HepG2 (cell line): ENCODE results near the gene NEU4. TPM values are rescaled to one million over a fixed set of nuclear protein-coding genes. Genes with fewer than 3 reads are reported as not detected.

Experiments
- AFF4 ChIP-seq: sonication (generic); formaldehyde crosslinking; IDR thresholded peaks from 2 replicates; pipeline ENCODE4 v1.4.0; 2020; ENCODE audit warnings: missing genetic modification reagents
- ATF3 ChIP-seq: sonication (generic); formaldehyde crosslinking; IDR thresholded peaks from 2 replicates; pipeline ENCODE4 v1.4.0; 2020; ENCODE audit warnings: missing genetic modification reagents
- ATF4 ChIP-seq, 2 experiments: fragments of 450-650 bp in 1 of 2; sonication (generic) in 1 of 2; formaldehyde crosslinking; IDR thresholded peaks; 2 replicates each; pipeline versions ENCODE4 v1.5.0 to v1.8.0; 2020 to 2022; ENCODE audit warnings: mild to moderate bottlenecking in 1 of 2, missing genetic modification reagents in 1 of 2
- CREM ChIP-seq, 2 experiments: sonication (generic) in 1 of 2; formaldehyde crosslinking in 1 of 2; IDR thresholded peaks; 2 replicates each; pipeline versions ENCODE4 v1.4.0 to v1.6.1; 2016 to 2020; ENCODE audit warnings: antibody characterized with exemption in 1 of 2, mild to moderate bottlenecking in 1 of 2, missing genetic modification reagents in 1 of 2
- DRAP1 ChIP-seq: IDR thresholded peaks from 2 replicates; pipeline ENCODE4 v1.6.1; 2016; ENCODE audit warnings: missing genetic modification reagents, missing compliant biosample characterization
- HOXA3 ChIP-seq: sonication (generic); formaldehyde crosslinking; IDR thresholded peaks from 2 replicates; pipeline ENCODE4 v1.5.0; 2020; ENCODE audit warnings: missing genetic modification reagents
- KLF15 ChIP-seq: sonication (generic); formaldehyde crosslinking; IDR thresholded peaks from 2 replicates; pipeline ENCODE4 v1.8.1; 2023; ENCODE audit warnings: borderline replicate concordance, mild to moderate bottlenecking, inconsistent platforms, missing genetic modification reagents, mixed read lengths
- MYNN ChIP-seq: sonication (generic); formaldehyde crosslinking; IDR thresholded peaks from 2 replicates; pipeline ENCODE4 v1.4.0; 2020; ENCODE audit warnings: mild to moderate bottlenecking, low read depth, missing genetic modification reagents
- PCBP1 ChIP-seq: fragments of 200-400 bp; formaldehyde crosslinking; IDR thresholded peaks from 2 replicates; pipeline ENCODE4 v1.6.1; 2017; ENCODE audit warnings: mild to moderate bottlenecking, low read depth, low read length, borderline replicate concordance
- SNAPC4 ChIP-seq: sonication (generic); formaldehyde crosslinking; IDR thresholded peaks from 2 replicates; pipeline ENCODE4 v1.4.0; 2020; ENCODE audit warnings: mild to moderate bottlenecking, missing genetic modification reagents
- SOX13 ChIP-seq, 3 experiments: fragments of 450-650 bp in 1 of 3; sonication (generic) in 1 of 3; formaldehyde crosslinking in 1 of 3; IDR thresholded peaks in 2 of 3; conservative IDR thresholded peaks in 1 of 3; 2 replicates each; pipeline versions ENCODE4 v1.5.0 to v1.6.1; 2016 to 2020; ENCODE audit warnings: antibody characterized with exemption in 1 of 3, mild to moderate bottlenecking in 1 of 3, missing compliant biosample characterization in 1 of 3, missing genetic modification reagents in 1 of 3, moderate library complexity in 1 of 3
- ZNF230 ChIP-seq: sonication (generic); formaldehyde crosslinking; IDR thresholded peaks from 2 replicates; pipeline ENCODE4 v1.4.0; 2020; ENCODE audit warnings: mild to moderate bottlenecking, missing genetic modification reagents
- ZNF296 ChIP-seq: sonication (generic); formaldehyde crosslinking; conservative IDR thresholded peaks from 2 replicates; pipeline ENCODE4 v1.5.0; 2020; ENCODE audit warnings: mild to moderate bottlenecking, missing genetic modification reagents
- ZNF580 ChIP-seq: IDR thresholded peaks from 2 replicates; pipeline ENCODE4 v1.6.1; 2016; ENCODE audit warnings: low read depth, borderline replicate concordance
- ZNF598 ChIP-seq: sonication (generic); formaldehyde crosslinking; IDR thresholded peaks from 2 replicates; pipeline ENCODE4 v1.5.1; 2020; ENCODE audit warnings: mild to moderate bottlenecking, missing genetic modification reagents, borderline replicate concordance
- polyA plus RNA-seq, 8 experiments: library from polyadenylated mRNA; depleted of rRNA in 3 of 8; stranded (reverse) in 7 of 8; unstranded in 1 of 8; fragments of >200 nt; fragmentation: Illumina TruSeq in 4 of 8; extraction: Trizol in 4 of 8; gene quantifications; 2 replicates each; pipeline versions ENCODE4 v1.2.1 to v1.2.3, GENCODE V29; 2011 to 2016; ENCODE audit warnings: low read depth in 4 of 8, missing spikeins in 1 of 8, mixed read lengths in 1 of 8; ENCODE audit not compliant: insufficient read depth in 1 of 8
- total RNA-seq, 5 experiments: library from RNA; depleted of rRNA; stranded (reverse); fragments of >200 nt; fragmentation: Illumina TruSeq; extraction: Trizol; gene quantifications; 2 replicates each; pipeline ENCODE4 v1.2.3, GENCODE V29; 2016; ENCODE audit warnings: low read depth in 1 of 5

Gene NEU4
- total and polyA plus RNA-seq, 2 of the 13 experiments (the other 11 are each of a cell fraction or from before 2014, with no cell fraction given) = 53.5 to 107 TPM

GRCh38 chr2:241773511-241774418 is 35.2 kb upstream of the NEU4 start (continued):
- TF ChIP-seq AFF4 (CRISPR knock-in tag) (no peak; the same call in 1 of the 2 replicates), PCBP1 (peak; percentile 85), ZNF296 (CRISPR knock-in tag) (peak; percentile 61; the same call in 1 of the 2 replicates), HOXA3 (CRISPR knock-in tag) (no peak), ZNF230 (CRISPR knock-in tag) (no peak), MYNN (CRISPR knock-in tag) (no peak), ATF4 (CRISPR knock-in tag; IDR thresholded peaks at IDR 0.05) (peak; percentile 2 to 54; a peak in 2 of 4 replicates), DRAP1 (CRISPR knock-in tag) (0 out of 2 replicates have a peak, but pooled peaks have one; percentile 41), ZNF598 (no peak; the same call in 1 of the 2 replicates), SNAPC4 (CRISPR knock-in tag) (no peak), SOX13 (IDR thresholded peaks at IDR 0.05) (no peak; the same call in 1 of the 2 replicates), SOX13 (CRISPR knock-in tag; conservative IDR thresholded peaks at IDR 0.05 in 1 of 2, IDR thresholded peaks at IDR 0.05 in 1 of 2) (peak in 1 of 2 experiments; percentile 82; a peak in 2 of 4 replicates), KLF15 (CRISPR knock-in tag) (no peak), ZNF580 (CRISPR knock-in tag) (peak; percentile 81; the same call in 1 of the 2 replicates), CREM (IDR thresholded peaks at IDR 0.05) (no peak; the same call in 1 of the 2 replicates), CREM (CRISPR knock-in tag; IDR thresholded peaks at IDR 0.05) (no peak), ATF3 (CRISPR knock-in tag) (no peak)
